HG03432 (cell line): Measurements from ENCODE around the gene DOCK10.

Experiments
- ATAC-seq: cut with Tn5 transposase; IDR thresholded peaks from one replicate; pipeline ENCODE4 v1.9.1; 2021; ENCODE audit warnings: mild to moderate bottlenecking, moderate library complexity; ENCODE audit not compliant: unreplicated experiment

DOCK10 gene

DNA sequence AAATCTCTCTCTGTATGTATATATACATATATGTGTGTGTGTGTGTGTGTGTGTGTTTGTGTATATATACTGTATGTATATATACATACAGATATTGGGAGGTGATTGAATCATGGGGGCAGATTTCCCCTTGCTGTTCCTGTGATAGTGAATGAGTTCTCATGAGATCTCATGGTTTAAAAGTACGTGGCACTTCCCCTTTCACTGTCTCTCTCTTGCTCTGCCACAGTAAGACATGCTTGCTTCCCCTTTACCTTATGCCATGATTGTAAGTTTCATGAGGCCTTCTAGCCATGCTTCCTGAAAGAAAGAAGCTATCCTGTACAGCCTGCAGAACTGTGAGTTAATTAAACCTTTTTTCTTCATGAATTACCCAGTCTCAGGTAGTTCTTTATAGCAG lies 307.3 kb downstream of the DOCK10 start:
- peak; percentile 53 for ATAC-seq

DNA sequence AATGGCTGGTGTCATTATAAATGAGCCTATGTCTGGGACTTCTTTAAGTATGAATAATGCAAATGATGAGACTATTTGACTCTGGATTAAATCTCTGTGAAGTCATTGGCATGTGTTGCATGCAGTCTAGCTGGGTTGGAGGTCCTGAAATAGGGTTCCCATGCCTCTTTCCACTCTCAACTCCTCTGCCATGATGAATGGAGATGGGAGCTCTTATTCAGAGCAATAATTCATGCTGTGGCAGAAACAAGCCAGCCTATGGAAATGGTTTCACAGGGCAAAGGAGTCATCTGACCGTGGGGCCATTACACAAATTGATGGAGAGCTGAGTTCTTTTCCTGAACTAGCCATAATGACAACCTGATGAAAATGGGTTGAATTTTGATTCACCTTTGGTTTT lies 310.6 kb downstream of the DOCK10 start:
- no peak for ATAC-seq

DNA sequence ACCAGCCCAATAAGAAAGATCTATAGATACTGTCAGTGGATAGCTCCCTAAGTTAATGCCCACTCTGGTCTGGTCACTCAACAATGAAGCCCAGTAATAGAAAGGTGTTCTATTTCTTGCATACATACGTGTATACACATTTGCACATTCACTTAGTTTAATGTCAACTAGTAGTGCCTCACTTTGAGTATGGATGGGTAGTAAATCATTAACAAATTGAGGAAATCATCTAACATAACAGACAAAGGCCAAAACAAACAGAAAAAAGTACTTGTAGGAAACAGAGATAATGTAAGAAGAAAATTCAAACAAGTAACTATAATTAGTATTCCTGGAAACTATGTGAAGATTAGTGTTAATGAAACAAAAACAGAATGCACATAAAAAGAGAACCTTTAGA lies 312.8 kb downstream of the DOCK10 start:
- no peak for ATAC-seq

DNA sequence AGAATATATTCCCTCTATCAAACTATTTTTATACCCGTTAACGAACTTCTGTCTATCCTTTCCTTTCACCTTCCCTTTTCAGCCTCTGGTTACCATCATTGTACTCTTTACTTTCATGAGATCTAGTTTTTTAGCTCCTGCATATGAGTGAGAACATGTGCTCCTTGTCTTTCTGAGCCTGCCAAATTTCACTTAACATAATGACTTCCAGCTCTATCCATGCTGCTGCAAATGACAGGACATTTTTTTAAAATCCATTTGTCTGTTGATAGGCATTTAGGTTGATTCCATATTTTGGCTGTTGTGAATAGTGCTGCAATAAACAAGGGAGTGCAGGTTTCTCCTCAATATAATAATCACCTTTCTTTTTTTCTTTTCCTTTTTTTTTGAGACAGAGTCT lies 317.9 kb downstream of the DOCK10 start:
- no peak for ATAC-seq

DNA sequence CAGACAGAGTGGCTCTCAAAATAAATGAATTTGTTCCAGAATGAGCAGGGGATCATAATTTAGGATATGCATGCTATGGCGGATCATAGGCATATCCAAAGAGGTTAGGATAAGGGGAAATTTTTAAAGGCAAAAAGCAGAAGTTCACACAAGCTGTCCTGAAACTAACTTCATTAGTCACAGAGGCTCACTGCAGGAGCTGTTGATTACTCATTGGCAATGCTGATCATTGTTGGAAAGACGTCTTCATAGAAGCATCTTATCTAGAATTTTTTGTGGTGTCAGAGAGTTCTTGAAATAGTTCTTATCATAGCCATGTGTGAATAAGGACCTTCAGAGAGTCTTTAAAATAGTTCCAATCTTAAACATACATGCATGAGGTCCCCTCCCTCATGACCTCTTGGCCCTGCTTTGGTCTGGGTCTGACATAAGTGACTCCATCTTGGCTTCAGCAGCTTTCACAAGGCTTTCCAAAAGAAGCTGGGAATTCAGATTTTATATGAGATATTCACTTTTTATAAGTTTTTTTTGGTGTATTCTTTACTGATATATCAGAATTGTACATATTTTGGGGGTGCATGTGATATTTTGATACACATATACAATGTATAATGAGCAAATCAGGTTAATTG lies 318.6 kb downstream of the DOCK10 start:
- peak; percentile 93 for ATAC-seq

DNA sequence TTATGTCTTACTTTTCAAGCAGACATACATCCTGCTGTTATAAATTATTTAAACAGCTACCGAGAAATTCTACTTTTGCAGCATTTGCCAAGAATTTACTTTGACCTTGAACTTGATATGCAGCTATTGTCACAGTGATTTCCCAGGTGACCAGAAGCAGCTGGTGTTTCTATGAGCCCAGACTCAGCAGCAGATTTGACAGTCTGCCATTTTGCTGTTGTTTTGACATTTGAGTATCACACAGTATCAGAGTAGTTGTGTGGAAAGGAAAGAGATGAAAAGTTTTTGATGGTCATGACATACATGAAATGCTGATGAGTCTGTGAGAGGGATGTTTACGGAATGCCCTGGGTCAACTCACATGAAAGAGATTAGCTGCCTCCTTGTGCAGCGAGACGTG lies 319.5 kb downstream of the DOCK10 start:
- ATAC-seq, result no peak

DNA sequence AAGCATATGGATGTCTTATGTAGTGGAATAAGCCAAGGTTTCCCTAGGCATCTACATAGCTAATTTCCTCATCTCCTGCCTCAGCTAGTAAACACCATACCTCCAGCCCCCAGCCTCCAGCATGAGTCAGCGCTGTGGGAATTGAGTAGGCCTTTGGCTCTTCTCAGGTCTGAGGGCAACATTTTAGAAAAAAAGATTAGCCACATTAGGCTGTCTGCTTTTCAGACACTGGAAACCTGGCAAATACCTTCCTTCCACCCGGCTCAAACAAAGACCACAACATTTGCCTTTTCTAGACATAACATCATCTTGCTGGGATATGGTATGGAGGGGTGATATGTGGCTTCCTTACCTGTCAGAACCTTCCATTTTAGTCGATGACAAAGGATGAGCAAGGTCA lies 320.0 kb downstream of the DOCK10 start:
- no peak for ATAC-seq

DNA sequence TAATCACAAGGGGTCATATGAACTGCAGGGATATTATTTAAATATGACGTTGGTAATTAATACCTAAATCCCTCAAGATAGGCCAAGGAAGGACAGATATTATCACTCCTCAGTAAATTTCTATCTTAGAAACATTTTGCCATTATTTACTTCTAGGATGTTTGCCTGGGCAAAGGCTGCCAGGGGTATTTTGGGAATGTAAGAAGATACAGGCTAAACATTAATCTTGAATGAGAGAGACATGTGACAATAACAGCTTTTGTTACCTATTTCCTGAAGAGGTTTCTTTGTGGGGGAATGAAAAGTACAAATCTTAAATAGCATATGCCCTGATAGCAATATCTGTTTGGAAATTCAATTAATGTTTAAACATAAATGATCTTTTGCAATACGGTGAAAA lies 325.3 kb downstream of the DOCK10 start:
- no peak for ATAC-seq

DNA sequence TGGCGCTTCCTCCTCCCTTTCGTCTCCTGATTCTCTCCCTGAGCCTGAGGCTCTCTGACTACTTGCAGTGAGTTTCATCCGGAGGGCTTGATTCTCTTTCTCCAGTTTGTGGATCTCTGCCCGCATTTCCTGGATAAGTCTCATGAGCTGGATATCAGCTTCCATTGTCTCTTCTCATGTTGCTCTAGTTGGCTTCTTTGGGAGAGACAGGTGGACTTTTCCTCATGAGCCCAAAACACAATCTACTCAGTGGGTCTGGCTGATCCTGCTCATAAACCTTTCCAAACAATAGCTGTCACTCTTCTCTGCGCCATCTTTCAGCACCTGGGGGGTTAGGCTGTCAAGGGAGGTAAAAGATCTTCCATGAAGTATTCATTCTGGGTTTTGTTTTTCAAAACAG lies 326.1 kb downstream of the DOCK10 start, which contains the start of gene CCDC195:
Gene CCDC195, minus strand, starts transcription at position 165 of the 400 bp plus-strand sequence. Its CDS starts 0 bp downstream, at position 165.
- ATAC-seq, result no peak
